GM23338 (cell line): ENCODE results near the gene RPIA. TPM values are rescaled to one million over a fixed set of nuclear protein-coding genes. Genes with fewer than 3 reads are reported as not detected.

Source experiments
- ATAC-seq: fragments of 200-7000 bp; cut with Tn5 transposase; 3 replicates; pipeline ENCODE4 v1.9.1; 2020
- DNase-seq: peaks from one replicate; pipeline ENCODE4 v3.0.0-alpha.2; 2015; ENCODE audit warnings: low spot score
- H2AFZ ChIP-seq: fragments of 200-600 bp; sonication (generic); 2 replicates; pipeline ENCODE4 v1.8.0; 2016; ENCODE audit warnings: antibody characterized with exemption, mild to moderate bottlenecking, moderate library complexity
- H3F3A ChIP-seq: fragments of 200-600 bp; sonication (generic); replicated peaks from 2 replicates; pipeline ENCODE4 v1.8.0; 2017; ENCODE audit warnings: antibody characterized with exemption, mixed run types, low read depth
- H3K27ac ChIP-seq: fragments of 200-600 bp; sonication (generic); 2 replicates; pipeline ENCODE4 v1.6.1; 2016; ENCODE audit warnings: low read depth
- H3K27me3 ChIP-seq: fragments of 200-600 bp; sonication (generic); 2 replicates; pipeline ENCODE4 v1.8.0; 2016; ENCODE audit warnings: mild to moderate bottlenecking, mixed run types, moderate library complexity; ENCODE audit not compliant: insufficient read depth
- H3K36me3 ChIP-seq: fragments of 200-600 bp; sonication (generic); 2 replicates; pipeline ENCODE4 v1.8.0; 2016; ENCODE audit warnings: mild to moderate bottlenecking; ENCODE audit not compliant: insufficient read depth
- H3K4me1 ChIP-seq: fragments of 200-600 bp; sonication (generic); 2 replicates; pipeline ENCODE4 v1.8.0; 2016; ENCODE audit warnings: mild to moderate bottlenecking, moderate library complexity; ENCODE audit not compliant: insufficient read depth
- H3K4me2 ChIP-seq: fragments of 200-600 bp; sonication (generic); 2 replicates; pipeline ENCODE4 v1.7.1; 2017; ENCODE audit warnings: mixed run types
- H3K4me3 ChIP-seq: fragments of 200-600 bp; sonication (generic); 2 replicates; pipeline ENCODE4 v1.6.1; 2016; ENCODE audit warnings: mixed run types
- H3K79me2 ChIP-seq: fragments of 200-600 bp; sonication (generic); replicated peaks from 2 replicates; pipeline ENCODE4 v1.8.0; 2017; ENCODE audit warnings: mild to moderate bottlenecking; ENCODE audit not compliant: insufficient read depth
- H3K9me2 ChIP-seq: fragments of 200-600 bp; sonication (generic); 2 replicates; pipeline ENCODE4 v1.8.0; 2017; ENCODE audit not compliant: insufficient read depth
- H4K20me1 ChIP-seq: fragments of 200-600 bp; sonication (generic); replicated peaks from 2 replicates; pipeline ENCODE4 v1.8.0; 2017; ENCODE audit warnings: mild to moderate bottlenecking; ENCODE audit not compliant: insufficient read depth
- H3K27ac Mint-ChIP-seq: 2 replicates; pipeline ENCODE4 v1.8.0; 2020; ENCODE audit warnings: inconsistent platforms, mild to moderate bottlenecking, moderate library complexity, mixed read lengths
- H3K27me3 Mint-ChIP-seq: 3 replicates; pipeline ENCODE4 v1.8.0; 2022; ENCODE audit warnings: low read depth, mild to moderate bottlenecking, moderate library complexity, mixed read lengths, inconsistent platforms; ENCODE audit not compliant: insufficient read depth, poor library complexity
- H3K36me3 Mint-ChIP-seq: 3 replicates; pipeline ENCODE4 v1.8.0; 2021; ENCODE audit warnings: low read depth, mild to moderate bottlenecking, inconsistent platforms, moderate library complexity, mixed read lengths
- H3K4me1 Mint-ChIP-seq: 3 replicates; pipeline ENCODE4 v1.8.0; 2020; ENCODE audit warnings: mild to moderate bottlenecking, inconsistent platforms, mixed read lengths
- H3K4me3 Mint-ChIP-seq: 3 replicates; pipeline ENCODE4 v1.8.0; 2021; ENCODE audit warnings: moderate library complexity, mild to moderate bottlenecking, inconsistent platforms, mixed read lengths
- H3K9me3 Mint-ChIP-seq: 3 replicates; pipeline ENCODE4 v1.8.0; 2020; ENCODE audit warnings: moderate library complexity, mild to moderate bottlenecking, inconsistent platforms, mixed read lengths
- EZH2 ChIP-seq: fragments of 200-600 bp; sonication (generic); IDR thresholded peaks from one replicate; pipeline ENCODE4 v1.8.0; 2017; ENCODE audit warnings: antibody characterized with exemption, mild to moderate bottlenecking, low read depth; ENCODE audit not compliant: unreplicated experiment
- EZH2phosphoT487 ChIP-seq: fragments of 200-600 bp; sonication (generic); IDR thresholded peaks from one replicate; pipeline ENCODE4 v1.8.1; 2018; ENCODE audit warnings: antibody characterized with exemption; ENCODE audit not compliant: unreplicated experiment
- NANOG ChIP-seq: IDR thresholded peaks from 2 replicates; pipeline ENCODE4 v1.6.1; 2016; ENCODE audit warnings: antibody characterized with exemption, borderline replicate concordance
- POLR2AphosphoS5 ChIP-seq: IDR thresholded peaks from 2 replicates; pipeline ENCODE4 v1.6.1; 2016; ENCODE audit warnings: antibody characterized with exemption, low read depth
- STAT1 ChIP-seq: IDR thresholded peaks from one replicate; pipeline ENCODE4 v1.6.1; 2016; ENCODE audit warnings: antibody characterized with exemption; ENCODE audit not compliant: unreplicated experiment
- ZNF114 ChIP-seq: fragments of 250-450 bp; sonication (Bioruptor Pico); IDR thresholded peaks from 2 replicates; pipeline ENCODE4 v1.5.0; 2020; ENCODE audit warnings: mild to moderate bottlenecking, moderate library complexity
- ZNF331 ChIP-seq: fragments of 250-450 bp; sonication (Bioruptor Pico); IDR thresholded peaks from 2 replicates; pipeline ENCODE4 v1.5.0; 2020; ENCODE audit warnings: low read depth, mild to moderate bottlenecking, moderate library complexity
- polyA plus RNA-seq: library from polyadenylated mRNA; unstranded; fragments of >200 nt; fragmentation: Nextera tagmentation; extraction: Ambion mirVana; gene quantifications from 2 replicates; pipeline ENCODE4 v1.2.1, GENCODE V29; 2016
- total RNA-seq: library from RNA; depleted of rRNA; stranded (reverse); fragments of >200 nt; shearing (Covaris generic); gene quantifications from 2 replicates; pipeline ENCODE4 v1.2.3, GENCODE V29; 2014
- TF ChIP-seq, protein P1 (sequence below): IDR thresholded peaks from 2 replicates; pipeline ENCODE4 v1.6.1; 2016; ENCODE audit warnings: antibody characterized with exemption
- TF ChIP-seq, protein P2 (sequence below): fragments of 250-450 bp; sonication (Bioruptor Pico); IDR thresholded peaks from 2 replicates; pipeline ENCODE4 v1.5.0; 2020; ENCODE audit warnings: mild to moderate bottlenecking, moderate library complexity

RPIA gene
- total and polyA plus RNA-seq, 2 experiments from 2014 or later = 18.8 to 22.5 TPM

DNA sequence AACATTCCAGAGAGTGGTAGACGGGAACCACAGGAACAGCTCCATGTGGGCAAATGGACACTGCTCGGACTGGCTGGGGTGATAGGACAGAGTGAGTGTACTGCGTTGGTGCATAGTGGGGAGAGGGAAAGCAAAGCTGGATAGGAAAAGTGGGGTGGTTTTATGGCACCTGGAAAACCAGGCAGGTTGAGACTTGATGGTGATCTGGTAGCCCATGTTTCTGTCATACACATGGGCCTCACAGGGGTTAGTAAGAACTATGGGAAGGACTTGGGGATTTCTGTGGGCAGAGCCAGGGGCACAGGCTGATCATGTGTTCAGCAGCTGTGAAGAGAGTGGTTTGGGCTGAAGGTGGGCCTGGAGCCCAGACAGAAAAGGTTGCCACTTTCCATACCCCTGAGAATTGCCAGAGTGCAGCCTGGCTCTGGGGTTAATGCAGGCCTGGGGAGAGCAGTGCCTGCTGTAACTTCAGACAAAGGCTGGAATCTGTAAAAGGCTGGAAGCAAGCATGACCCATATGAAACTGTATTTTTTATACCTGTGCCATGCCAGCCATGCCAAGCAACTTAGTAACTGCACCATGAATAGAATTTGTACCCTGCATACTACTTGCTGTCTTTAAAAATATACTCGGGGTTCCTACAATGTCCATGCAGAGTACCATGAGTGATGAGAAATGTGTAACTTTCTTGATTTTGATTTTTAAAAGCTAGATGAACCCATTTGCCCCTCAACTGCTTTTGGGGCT lies 41.9 kb downstream of the RPIA start:
- Histone ChIP-seq H3K9me2 (no peaks in the 10 kb centered on the region), H3K4me1 (no peaks in the 10 kb centered on the region), H3K4me3 (no peak overlapping the region), H2AFZ (no peak overlapping the region), H3K27ac (no peak overlapping the region), H3F3A (no peaks in the 10 kb centered on the region), H3K79me2 (no peaks in the 10 kb centered on the region), H3K36me3 (0 out of 2 replicates have a peak, but pooled peaks cover 1% of the 10 kb centered on the region), H3K4me2 (no peak overlapping the region), H3K27me3 (no peaks in the 10 kb centered on the region), H4K20me1 (no peaks in the 10 kb centered on the region; the same call in 1 of the 2 replicates)
- ATAC-seq (no peak), DNase-seq (no peak)
- Mint-ChIP-seq H3K36me3 (peaks cover 39% of the 10 kb centered on the region), H3K4me3 (no peak overlapping the region), H3K27me3 (peaks cover 4% of the 10 kb centered on the region), H3K9me3 (no peaks in the 10 kb centered on the region), H3K4me1 (no peaks in the 10 kb centered on the region), H3K27ac (peak overlapping the region; percentile 80)
- TF ChIP-seq STAT1 (no peak), POLR2AphosphoS5 (no peak), EZH2 (no peak)

DNA sequence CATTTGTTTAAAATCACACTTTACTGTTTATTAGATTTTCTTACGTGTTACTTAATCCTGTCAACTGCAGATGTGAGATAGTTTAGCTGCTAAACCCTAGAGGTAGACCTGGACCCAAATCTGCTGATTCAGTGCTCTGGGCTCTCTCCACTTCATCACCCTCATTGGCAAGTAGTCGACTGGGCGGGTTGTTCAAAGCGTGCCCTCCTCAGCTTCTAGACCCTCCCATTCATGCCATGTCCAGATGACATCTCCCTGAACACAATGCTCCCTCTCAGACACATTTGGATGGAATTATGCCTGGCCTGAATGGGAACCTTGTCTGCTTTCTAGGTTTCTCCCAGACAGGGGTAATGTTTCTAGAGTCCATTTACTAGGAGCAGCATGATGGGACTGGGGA lies 43.7 kb downstream of the RPIA start:
- H3K27me3 Mint-ChIP-seq = peaks cover 4% of the 10 kb centered on the region
- Histone ChIP-seq H3K4me3 (no peak overlapping the region), H3K36me3 (0 out of 2 replicates have a peak, but pooled peaks cover 2% of the 10 kb centered on the region), H3F3A (no peaks in the 10 kb centered on the region), H3K4me2 (no peak overlapping the region), H3K9me2 (no peaks in the 10 kb centered on the region), H3K4me1 (no peaks in the 10 kb centered on the region), H2AFZ (no peak overlapping the region), H4K20me1 (no peaks in the 10 kb centered on the region; the same call in 1 of the 2 replicates), H3K27me3 (no peaks in the 10 kb centered on the region), H3K79me2 (no peaks in the 10 kb centered on the region), H3K27ac (no peak overlapping the region)
- TF ChIP-seq ZNF114 (CRISPR knock-in tag) (no peak), STAT1 (no peak), EZH2phosphoT487 (no peak)
- TF ChIP-seq, protein P1, sequence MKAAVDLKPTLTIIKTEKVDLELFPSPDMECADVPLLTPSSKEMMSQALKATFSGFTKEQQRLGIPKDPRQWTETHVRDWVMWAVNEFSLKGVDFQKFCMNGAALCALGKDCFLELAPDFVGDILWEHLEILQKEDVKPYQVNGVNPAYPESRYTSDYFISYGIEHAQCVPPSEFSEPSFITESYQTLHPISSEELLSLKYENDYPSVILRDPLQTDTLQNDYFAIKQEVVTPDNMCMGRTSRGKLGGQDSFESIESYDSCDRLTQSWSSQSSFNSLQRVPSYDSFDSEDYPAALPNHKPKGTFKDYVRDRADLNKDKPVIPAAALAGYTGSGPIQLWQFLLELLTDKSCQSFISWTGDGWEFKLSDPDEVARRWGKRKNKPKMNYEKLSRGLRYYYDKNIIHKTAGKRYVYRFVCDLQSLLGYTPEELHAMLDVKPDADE = no peak
- no peak overlapping the region for H3K4me3 Mint-ChIP-seq
- no peaks in the 10 kb centered on the region for H3K9me3 Mint-ChIP-seq
- H3K27ac Mint-ChIP-seq = peak overlapping the region; percentile 68; the same call in 1 of the 2 replicates
- DNase-seq (no peak), ATAC-seq (no peak)
- peaks cover 2% of the 10 kb centered on the region; the same call in 1 of the 3 replicates for H3K4me1 Mint-ChIP-seq
- peaks cover 28% of the 10 kb centered on the region for H3K36me3 Mint-ChIP-seq

DNA sequence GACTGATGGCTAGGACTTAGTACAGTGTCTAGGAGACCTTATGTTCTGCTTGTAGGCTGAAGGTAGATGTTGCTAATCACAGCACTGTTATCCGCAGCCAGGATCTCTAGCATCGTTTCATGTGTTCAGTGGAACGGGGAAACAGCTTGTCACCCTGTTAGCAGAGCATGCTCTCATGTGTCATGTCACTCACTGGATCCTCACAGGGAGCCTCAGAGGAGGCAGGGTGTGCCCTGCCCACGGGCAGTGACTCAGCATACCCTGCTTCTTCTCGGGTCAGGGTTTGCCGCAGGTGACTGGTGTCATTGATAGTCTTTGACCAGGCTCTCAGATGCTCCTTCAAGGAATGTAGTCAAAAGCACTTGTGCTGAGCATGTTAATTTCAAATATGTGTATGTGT lies 44.4 kb downstream of the RPIA start:
- Histone ChIP-seq H3F3A (no peaks in the 10 kb centered on the region), H3K79me2 (no peaks in the 10 kb centered on the region), H3K4me2 (no peak overlapping the region), H3K4me1 (no peaks in the 10 kb centered on the region), H3K27me3 (no peaks in the 10 kb centered on the region), H2AFZ (no peak overlapping the region), H3K9me2 (no peaks in the 10 kb centered on the region), H3K4me3 (no peak overlapping the region), H4K20me1 (no peaks in the 10 kb centered on the region; the same call in 1 of the 2 replicates), H3K27ac (no peak overlapping the region), H3K36me3 (0 out of 2 replicates have a peak, but pooled peaks cover 4% of the 10 kb centered on the region)
- Mint-ChIP-seq H3K27ac (peak overlapping the region; percentile 62), H3K36me3 (peaks cover 35% of the 10 kb centered on the region), H3K27me3 (peaks cover 4% of the 10 kb centered on the region), H3K4me3 (no peak overlapping the region), H3K9me3 (no peaks in the 10 kb centered on the region), H3K4me1 (peaks cover 2% of the 10 kb centered on the region; the same call in 1 of the 3 replicates)
- ATAC-seq (no peak), DNase-seq (no peak)
- TF ChIP-seq ZNF114 (CRISPR knock-in tag) (no peak), ZNF331 (CRISPR knock-in tag) (no peak), STAT1 (no peak), NANOG (no peak), EZH2 (no peak)
- TF ChIP-seq, protein P2, sequence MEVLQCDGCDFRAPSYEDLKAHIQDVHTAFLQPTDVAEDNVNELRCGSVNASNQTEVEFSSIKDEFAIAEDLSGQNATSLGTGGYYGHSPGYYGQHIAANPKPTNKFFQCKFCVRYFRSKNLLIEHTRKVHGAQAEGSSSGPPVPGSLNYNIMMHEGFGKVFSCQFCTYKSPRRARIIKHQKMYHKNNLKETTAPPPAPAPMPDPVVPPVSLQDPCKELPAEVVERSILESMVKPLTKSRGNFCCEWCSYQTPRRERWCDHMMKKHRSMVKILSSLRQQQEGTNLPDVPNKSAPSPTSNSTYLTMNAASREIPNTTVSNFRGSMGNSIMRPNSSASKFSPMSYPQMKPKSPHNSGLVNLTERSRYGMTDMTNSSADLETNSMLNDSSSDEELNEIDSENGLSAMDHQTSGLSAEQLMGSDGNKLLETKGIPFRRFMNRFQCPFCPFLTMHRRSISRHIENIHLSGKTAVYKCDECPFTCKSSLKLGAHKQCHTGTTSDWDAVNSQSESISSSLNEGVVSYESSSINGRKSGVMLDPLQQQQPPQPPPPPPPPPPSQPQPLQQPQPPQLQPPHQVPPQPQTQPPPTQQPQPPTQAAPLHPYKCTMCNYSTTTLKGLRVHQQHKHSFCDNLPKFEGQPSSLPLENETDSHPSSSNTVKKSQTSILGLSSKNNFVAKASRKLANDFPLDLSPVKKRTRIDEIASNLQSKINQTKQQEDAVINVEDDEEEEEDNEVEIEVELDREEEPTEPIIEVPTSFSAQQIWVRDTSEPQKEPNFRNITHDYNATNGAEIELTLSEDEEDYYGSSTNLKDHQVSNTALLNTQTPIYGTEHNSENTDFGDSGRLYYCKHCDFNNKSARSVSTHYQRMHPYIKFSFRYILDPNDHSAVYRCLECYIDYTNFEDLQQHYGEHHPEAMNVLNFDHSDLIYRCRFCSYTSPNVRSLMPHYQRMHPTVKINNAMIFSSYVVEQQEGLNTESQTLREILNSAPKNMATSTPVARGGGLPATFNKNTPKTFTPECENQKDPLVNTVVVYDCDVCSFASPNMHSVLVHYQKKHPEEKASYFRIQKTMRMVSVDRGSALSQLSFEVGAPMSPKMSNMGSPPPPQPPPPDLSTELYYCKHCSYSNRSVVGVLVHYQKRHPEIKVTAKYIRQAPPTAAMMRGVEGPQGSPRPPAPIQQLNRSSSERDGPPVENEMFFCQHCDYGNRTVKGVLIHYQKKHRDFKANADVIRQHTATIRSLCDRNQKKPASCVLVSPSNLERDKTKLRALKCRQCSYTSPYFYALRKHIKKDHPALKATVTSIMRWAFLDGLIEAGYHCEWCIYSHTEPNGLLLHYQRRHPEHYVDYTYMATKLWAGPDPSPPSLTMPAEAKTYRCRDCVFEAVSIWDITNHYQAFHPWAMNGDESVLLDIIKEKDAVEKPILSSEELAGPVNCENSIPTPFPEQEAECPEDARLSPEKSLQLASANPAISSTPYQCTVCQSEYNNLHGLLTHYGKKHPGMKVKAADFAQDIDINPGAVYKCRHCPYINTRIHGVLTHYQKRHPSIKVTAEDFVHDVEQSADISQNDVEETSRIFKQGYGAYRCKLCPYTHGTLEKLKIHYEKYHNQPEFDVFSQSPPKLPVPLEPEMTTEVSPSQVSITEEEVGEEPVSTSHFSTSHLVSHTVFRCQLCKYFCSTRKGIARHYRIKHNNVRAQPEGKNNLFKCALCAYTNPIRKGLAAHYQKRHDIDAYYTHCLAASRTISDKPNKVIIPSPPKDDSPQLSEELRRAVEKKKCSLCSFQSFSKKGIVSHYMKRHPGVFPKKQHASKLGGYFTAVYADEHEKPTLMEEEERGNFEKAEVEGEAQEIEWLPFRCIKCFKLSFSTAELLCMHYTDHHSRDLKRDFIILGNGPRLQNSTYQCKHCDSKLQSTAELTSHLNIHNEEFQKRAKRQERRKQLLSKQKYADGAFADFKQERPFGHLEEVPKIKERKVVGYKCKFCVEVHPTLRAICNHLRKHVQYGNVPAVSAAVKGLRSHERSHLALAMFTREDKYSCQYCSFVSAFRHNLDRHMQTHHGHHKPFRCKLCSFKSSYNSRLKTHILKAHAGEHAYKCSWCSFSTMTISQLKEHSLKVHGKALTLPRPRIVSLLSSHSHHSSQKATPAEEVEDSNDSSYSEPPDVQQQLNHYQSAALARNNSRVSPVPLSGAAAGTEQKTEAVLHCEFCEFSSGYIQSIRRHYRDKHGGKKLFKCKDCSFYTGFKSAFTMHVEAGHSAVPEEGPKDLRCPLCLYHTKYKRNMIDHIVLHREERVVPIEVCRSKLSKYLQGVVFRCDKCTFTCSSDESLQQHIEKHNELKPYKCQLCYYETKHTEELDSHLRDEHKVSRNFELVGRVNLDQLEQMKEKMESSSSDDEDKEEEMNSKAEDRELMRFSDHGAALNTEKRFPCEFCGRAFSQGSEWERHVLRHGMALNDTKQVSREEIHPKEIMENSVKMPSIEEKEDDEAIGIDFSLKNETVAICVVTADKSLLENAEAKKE (CRISPR knock-in tag) = no peak
